Smooth muscle cell (in vitro differentiated cells): ENCODE data around the gene TMEM63C. TPM values are rescaled to one million over a fixed set of nuclear protein-coding genes. Genes with fewer than 3 reads are reported as not detected.

Experiments used
- DNase-seq: peaks from one replicate; lab custom pipeline; 2025; ENCODE audit not compliant: unreplicated experiment; lab: John Stamatoyannopoulos, UW
- H2AFZ ChIP-seq: fragments of 200-600 bp; sonication (generic); 2 replicates; pipeline ENCODE4 v1.6.0; 2016; ENCODE audit warnings: antibody characterized with exemption, low read depth, mild to moderate bottlenecking
- H3F3A ChIP-seq: fragments of 200-600 bp; sonication (generic); 2 replicates; pipeline ENCODE4 v1.6.0; 2017; ENCODE audit warnings: antibody characterized with exemption, low read depth
- H3K27ac ChIP-seq: fragments of 200-600 bp; sonication (generic); 2 replicates; pipeline ENCODE4 v1.5.1; 2016; ENCODE audit warnings: low read depth, mild to moderate bottlenecking
- H3K27me3 ChIP-seq: fragments of 200-600 bp; sonication (generic); 2 replicates; pipeline ENCODE4 v1.6.1; 2016; ENCODE audit warnings: low read depth, mild to moderate bottlenecking
- H3K36me3 ChIP-seq: fragments of 200-600 bp; sonication (generic); 2 replicates; pipeline ENCODE4 v1.5.1; 2016; ENCODE audit warnings: low read depth
- H3K4me1 ChIP-seq: fragments of 200-600 bp; sonication (generic); 2 replicates; pipeline ENCODE4 v1.5.1; 2016; ENCODE audit warnings: low read depth
- H3K4me2 ChIP-seq: fragments of 200-600 bp; sonication (generic); 2 replicates; pipeline ENCODE4 v1.6.0; 2016; ENCODE audit warnings: mild to moderate bottlenecking
- H3K4me3 ChIP-seq: fragments of 200-600 bp; sonication (generic); 2 replicates; pipeline ENCODE4 v1.5.1; 2016; ENCODE audit warnings: mild to moderate bottlenecking
- H3K79me2 ChIP-seq: fragments of 200-600 bp; sonication (generic); 2 replicates; pipeline ENCODE4 v1.6.0; 2016; ENCODE audit warnings: low read depth, mild to moderate bottlenecking
- H3K9ac ChIP-seq: fragments of 200-600 bp; sonication (generic); 2 replicates; pipeline ENCODE4 v1.6.0; 2016; ENCODE audit warnings: low read depth
- H3K9me3 ChIP-seq: fragments of 200-600 bp; sonication (generic); replicated peaks from 2 replicates; pipeline ENCODE4 v1.5.1; 2016; ENCODE audit warnings: low read depth
- H4K20me1 ChIP-seq: fragments of 200-600 bp; sonication (generic); 2 replicates; pipeline ENCODE4 v1.6.0; 2016; ENCODE audit warnings: low read depth
- CTCF ChIP-seq: fragments of 200-600 bp; sonication (generic); IDR thresholded peaks from 2 replicates; pipeline ENCODE4 v1.5.1; 2017; ENCODE audit warnings: borderline replicate concordance, mild to moderate bottlenecking, antibody characterized with exemption; ENCODE audit not compliant: insufficient read depth, poor library complexity, severe bottlenecking
- WGBS: methylation state at CpG from one replicate; pipeline ENCODE4 v1.1.7; 2016; ENCODE audit warnings: low lambda C conversion rate; 5-methylcytosine and 5-hydroxymethylcytosine counted together
- polyA plus RNA-seq: library from polyadenylated mRNA; unstranded; fragments of >200 nt; fragmentation: Nextera tagmentation; extraction: Ambion mirVana; gene quantifications from 2 replicates; pipeline ENCODE4 v1.2.1, GENCODE V29; 2016
- total RNA-seq: library from RNA; depleted of rRNA; stranded (reverse); fragments of >200 nt; gene quantifications from 2 replicates; pipeline ENCODE4 v1.2.3, GENCODE V29; 2014

TMEM63C gene
- total and polyA plus RNA-seq, 2 experiments from 2014 or later: 4.3 to 7.7 TPM

- Histone ChIP-seq H3K36me3 (no peaks in the 10 kb centered on the region), H2AFZ (no peak overlapping the region), H3K9ac (no peak overlapping the region), H3K9me3 (no peaks in the 10 kb centered on the region), H3K27ac (no peak overlapping the region), H3K4me3 (no peak overlapping the region), H3K4me1 (peaks cover 7% of the 10 kb centered on the region), H3F3A (no peaks in the 10 kb centered on the region), H3K4me2 (peak overlapping the region; percentile 36), H4K20me1 (peaks cover 45% of the 10 kb centered on the region), H3K27me3 (no peaks in the 10 kb centered on the region), H3K79me2 (no peaks in the 10 kb centered on the region)
- no peak for TF ChIP-seq CTCF
- 78% methylated on average over 2 of the region's 2 CpGs for WGBS
- no peak for DNase-seq
Observed at GRCh38 chr14:77185093-77185465, 3.5 kb downstream of the TMEM63C start.

GRCh38 chr14:77186911-77187648, 5.5 kb downstream of the TMEM63C start:
- Histone ChIP-seq H4K20me1 (peaks cover 59% of the 10 kb centered on the region), H2AFZ (no peak overlapping the region), H3K9ac (no peak overlapping the region), H3K27me3 (no peaks in the 10 kb centered on the region), H3K27ac (no peak overlapping the region), H3K4me3 (no peak overlapping the region), H3K4me2 (no peak overlapping the region), H3K36me3 (no peaks in the 10 kb centered on the region), H3K79me2 (no peaks in the 10 kb centered on the region), H3K9me3 (no peaks in the 10 kb centered on the region), H3F3A (no peaks in the 10 kb centered on the region), H3K4me1 (peaks cover 7% of the 10 kb centered on the region)
- 70% methylated on average over 15 of the region's 15 CpGs for WGBS
- TF ChIP-seq CTCF: no peak
- DNase-seq: no peak

GRCh38 chr14:77187649-77188012, 6.0 kb downstream of the TMEM63C start:
- H4K20me1 ChIP-seq: peaks cover 61% of the 10 kb centered on the region
- no peak overlapping the region for H3K4me3 ChIP-seq
- no peaks in the 10 kb centered on the region for H3K36me3 ChIP-seq
- 88% methylated on average over 3 of the region's 3 CpGs for WGBS
- no peak overlapping the region for H3K9ac ChIP-seq
- no peaks in the 10 kb centered on the region for H3F3A ChIP-seq
- no peak for TF ChIP-seq CTCF
- H3K4me1 ChIP-seq: peaks cover 7% of the 10 kb centered on the region
- no peaks in the 10 kb centered on the region for H3K9me3 ChIP-seq
- no peak for DNase-seq
- no peaks in the 10 kb centered on the region for H3K79me2 ChIP-seq
- H3K27ac ChIP-seq: no peak overlapping the region
- H3K27me3 ChIP-seq: no peaks in the 10 kb centered on the region
- H2AFZ ChIP-seq: no peak overlapping the region
- H3K4me2 ChIP-seq: no peak overlapping the region

- Histone ChIP-seq H3K9ac (no peak overlapping the region), H3K4me2 (no peak overlapping the region), H3K36me3 (no peaks in the 10 kb centered on the region), H2AFZ (no peak overlapping the region), H3K27ac (no peak overlapping the region), H3K4me1 (peaks cover 7% of the 10 kb centered on the region), H3K79me2 (no peaks in the 10 kb centered on the region), H3F3A (no peaks in the 10 kb centered on the region), H3K4me3 (no peak overlapping the region), H3K27me3 (no peaks in the 10 kb centered on the region), H4K20me1 (peaks cover 61% of the 10 kb centered on the region), H3K9me3 (no peaks in the 10 kb centered on the region)
- 76% methylated on average over 4 of the region's 4 CpGs for WGBS
- no peak for DNase-seq
- TF ChIP-seq CTCF: no peak
Observed at GRCh38 chr14:77189479-77189878, 7.9 kb downstream of the TMEM63C start.
